ENCODE measurements around the gene PCSK4.
"Not testable (repeated sequence)": the region's sequence is repeated elsewhere in the genome, so short reads cannot be mapped to it uniquely, and the experiment has no call there.

Gene PCSK4

DNA sequence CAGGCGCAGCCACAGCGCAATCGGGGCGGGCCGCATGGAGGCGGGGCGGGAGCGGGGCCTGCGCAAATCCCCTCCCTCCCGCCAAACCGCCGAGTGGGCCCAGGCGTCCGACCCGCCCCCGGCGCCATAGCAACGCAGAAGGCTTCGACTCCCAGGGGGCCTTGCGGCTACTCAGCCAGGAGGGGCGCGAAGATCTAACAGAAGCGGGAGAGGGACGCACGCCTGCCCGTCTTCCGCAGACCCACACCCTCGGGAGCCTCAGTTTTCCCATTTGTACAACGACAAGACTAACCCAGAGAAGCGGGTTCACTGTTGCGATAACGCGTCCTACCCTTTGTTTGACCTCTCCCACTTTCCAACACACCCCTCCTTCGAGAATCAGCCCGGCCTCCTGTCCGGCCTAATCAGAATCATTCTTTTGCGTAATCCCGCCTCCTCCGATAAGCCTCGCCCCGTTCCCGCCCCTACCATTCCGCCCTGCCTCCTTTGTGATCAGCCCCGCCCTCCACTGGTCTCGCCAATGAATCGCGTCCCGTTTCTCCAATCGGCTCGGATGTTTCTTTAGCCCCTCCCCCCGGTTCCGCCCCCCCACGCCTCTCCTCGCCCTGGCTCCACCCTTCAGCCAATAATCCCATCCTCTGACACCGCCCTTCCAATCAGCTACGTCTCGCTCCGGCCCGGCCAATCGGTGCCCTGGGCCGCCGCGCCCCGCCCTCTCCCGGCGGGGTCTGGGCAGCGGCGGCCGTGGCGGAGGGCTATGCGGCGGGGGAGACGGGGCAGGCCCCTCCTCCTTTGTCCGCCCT, at the start of gene PCSK4:
TSS of gene PCSK4 (minus strand) at position 40 of the 803 bp plus-strand sequence. CDS start at position 36, 4 bp downstream.
- DNase-seq: peak; percentile 92

DNA sequence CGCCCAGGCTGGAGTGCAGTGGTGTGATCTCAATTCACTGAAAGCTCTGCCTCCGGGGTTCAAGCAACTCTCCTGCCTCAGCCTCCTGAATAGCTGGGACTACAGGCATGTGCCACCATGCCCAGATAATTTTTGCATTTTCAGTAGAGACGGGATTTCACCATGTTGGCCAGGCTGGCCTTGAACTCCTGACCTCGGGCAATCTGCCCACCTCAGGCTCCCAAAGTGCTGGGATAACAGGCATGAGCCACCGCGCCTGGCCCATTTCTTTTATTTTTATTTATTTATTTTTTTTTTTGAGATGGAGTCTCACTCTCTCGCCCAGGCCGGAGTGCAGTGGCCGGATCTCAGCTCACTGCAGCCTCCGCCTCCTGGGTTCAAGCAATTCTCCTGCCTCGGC, 49.6 kb upstream of the PCSK4 start:
- DNase-seq: not testable (repeated sequence)

DNA sequence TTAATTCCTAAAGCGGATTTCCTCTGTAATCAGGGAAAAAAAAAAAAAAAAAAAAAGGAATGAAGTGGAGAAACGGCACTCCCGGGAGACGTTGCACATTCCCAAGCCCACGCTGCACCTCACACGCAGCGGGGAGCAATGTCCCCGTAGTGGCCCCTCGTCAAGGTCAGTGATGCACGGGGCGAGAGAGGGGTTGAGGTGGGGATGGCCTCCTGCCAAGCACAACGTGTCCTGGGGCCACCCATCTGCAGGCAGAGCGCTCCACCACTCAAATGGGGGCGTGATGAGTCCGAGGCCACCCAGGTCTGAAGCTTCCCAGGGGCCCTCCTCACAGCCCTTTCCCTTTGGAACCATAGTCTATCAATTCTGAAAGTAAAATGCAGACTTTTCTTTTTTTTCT, 48.8 kb upstream of the PCSK4 start:
- DNase-seq: no peak

DNA sequence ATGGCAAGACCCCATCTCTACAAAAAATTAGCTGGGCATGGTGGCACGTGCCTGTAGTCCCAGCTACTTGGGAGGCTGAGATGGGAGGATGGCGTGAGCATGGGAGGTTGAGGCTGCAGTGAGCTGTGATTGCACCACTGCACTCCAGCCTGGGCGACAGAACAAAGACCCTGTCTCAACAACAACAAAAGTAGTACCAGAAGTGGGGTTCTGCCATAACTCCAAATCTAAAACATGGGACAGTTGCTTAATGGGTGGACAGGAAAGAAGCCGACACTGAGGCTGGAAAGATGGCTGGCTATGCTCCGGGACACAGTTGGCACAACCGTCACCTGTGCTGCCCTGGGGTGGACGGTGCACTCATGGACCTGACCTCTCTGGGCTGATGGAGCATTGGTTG, 45.5 kb upstream of the PCSK4 start:
- DNase-seq: not testable (repeated sequence)

DNA sequence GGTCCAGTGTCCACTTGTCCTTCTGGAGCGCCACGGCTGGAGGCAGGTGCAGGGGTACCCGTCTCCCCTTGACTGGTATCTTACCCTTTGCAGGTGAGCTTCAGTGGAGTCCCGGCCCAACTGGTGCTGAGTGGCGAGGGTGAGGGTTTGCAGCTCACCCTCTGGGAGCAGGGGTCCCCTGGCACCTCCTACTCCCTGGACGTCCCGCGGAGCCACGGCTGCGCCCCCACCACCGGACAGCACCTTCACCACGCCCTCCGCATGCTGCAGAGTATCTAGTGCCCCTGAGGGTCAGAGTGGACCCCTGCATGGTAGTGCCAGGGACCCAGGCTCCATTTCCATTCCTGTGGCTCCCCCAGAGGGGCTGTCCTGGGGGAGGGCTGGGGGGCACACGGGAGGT, 44.8 kb upstream of the PCSK4 start:
- no peak for DNase-seq

DNA sequence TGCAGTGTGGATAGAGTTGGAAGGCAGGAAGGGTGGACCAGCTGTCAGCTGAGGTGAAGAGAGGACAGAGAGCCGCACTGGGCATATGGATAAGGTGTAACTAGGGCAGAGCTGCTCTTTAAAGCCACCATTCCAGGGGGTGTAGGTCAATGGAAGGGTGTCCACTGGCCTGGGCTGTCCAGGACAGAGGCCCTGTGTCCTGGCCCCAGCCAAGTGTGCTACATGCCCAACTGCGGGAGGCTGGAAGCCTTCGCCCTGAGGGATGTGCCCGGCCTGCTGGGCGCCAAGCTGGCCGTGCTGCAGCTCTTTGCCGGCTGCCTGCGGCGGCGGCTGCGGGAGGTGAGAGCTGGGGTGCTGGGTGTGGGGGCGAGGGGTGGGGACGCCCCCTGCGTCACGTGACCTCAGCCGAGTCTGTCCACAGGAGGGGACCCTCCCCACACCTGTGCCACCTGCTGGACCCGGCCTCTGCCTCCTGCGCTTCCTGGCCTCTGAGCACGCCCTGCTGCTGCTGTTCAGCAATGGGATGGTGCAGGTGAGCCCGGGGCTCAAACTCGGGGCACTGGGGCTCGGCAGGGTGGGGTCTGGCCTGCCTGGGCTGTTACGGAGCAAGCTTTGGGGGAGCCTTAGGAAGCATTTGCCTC, 43.5 kb upstream of the PCSK4 start:
- no peak for DNase-seq

DNA sequence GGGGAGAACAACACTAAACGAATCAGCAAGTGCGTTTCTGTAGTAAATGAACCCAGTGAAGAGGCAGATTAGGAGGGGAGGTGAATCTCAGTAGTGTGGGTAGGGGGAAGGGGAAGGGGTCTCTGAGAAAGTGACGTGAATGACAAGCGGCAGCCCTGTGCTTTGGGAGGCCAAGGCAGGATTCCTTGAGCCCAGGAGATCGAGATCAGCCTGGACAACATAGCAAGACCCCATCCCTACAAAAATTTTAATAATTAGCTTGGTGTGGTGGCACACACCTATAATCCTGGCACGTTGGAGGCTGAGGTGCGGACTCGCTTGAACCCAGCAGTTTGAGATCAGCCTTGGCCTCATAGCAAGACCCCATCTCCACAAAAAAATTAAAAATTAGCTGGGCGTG, 41.9 kb upstream of the PCSK4 start:
- no peak for DNase-seq

DNA sequence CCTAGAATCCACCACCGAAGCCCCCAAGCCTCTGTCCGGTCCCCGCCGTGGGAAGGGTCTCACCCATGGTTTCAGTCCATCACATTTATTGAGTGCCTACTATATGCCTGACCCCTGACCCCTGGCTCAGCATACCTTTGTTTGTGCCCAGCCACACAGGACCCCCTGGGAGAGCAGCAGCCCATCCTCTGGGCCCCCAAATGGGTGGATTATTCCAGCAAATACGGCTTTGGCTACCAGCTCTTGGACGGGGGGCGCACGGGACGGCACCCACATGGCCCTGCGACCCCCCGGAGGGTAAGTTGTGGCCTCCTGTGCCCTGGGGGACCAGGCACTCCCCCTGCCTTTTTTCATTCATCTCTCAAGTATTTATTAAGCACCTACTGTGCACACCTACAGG, 41.4 kb upstream of the PCSK4 start:
- no peak for DNase-seq

DNA sequence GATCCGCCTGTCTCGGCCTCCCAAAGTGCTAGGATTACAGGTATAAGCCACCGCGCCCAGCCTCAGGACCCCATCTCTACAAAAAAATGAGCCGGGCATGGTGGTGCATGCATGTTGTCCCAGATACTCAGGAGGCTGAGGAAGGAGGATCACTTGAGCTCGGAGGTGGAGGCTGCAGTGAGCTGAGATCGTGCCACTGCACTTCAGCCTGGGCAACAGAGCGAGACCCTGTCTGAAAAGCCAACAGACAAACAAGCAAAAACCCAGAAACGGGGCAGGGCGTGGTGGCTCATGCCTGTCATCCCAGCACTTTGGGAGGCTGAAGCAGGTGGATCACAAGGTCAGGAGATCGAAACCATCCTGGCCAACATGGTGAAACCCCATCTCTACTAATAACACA, 40.7 kb upstream of the PCSK4 start:
- not testable (repeated sequence) for DNase-seq

DNA sequence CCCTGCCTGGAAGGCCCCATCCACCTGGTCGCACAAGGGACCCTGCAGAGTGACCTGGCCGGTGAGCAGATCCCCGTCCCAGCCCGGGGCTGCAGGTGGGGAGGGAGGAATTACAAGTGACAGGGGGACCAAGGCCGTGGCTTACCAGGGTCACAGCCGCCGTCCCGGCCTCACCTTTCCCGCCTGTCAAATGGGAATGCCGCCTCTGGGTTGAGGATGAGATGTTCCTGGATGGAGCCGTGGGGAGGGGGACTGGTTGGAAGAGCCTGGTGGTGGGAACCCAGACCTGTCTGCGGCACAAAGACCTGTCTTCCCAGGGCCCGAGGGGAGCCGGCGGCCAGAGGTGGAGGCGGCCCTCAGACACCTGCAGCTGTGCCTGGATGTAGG, 39.3 kb upstream of the PCSK4 start:
- no peak for DNase-seq

DNA sequence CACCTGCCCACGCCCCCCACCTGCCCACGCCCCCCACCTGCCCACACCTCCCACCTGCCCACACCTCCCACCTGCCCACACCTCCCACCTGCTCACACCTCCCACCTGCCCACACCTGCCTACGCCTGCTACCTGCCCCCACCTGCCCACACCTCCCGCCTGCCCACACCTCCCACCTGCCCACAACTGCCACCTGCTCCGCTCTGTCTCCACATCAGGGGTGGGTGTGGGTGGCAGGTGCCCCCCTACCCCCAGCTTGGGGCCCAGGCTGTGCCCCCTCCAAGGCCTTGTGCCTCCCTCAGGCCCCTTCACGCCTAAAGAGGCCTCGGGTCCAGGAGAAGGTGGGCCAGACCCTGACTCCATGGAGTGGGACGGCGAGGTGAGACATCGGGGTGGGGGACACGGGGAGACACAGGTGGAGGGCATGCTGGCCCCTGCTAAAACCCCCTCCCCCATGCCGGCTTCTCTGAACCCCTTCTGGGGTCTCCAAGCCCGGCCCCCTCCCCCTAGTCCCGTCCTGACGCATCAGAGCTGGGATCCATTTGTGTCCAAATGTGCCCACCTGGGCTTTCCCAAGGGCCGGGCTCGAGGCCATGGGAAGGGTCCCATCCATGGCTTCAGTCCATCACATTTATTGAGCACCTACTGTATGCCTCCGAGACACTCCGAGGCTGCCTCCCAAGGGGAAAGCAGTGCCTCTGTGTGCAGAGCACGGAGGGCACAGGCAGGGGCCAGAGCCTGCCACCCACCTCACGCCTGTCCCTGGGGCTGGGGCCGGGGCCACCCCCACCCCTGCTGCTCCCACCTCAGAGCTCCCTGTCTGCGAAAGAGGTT, 38.7 kb upstream of the PCSK4 start:
- no peak for DNase-seq

DNA sequence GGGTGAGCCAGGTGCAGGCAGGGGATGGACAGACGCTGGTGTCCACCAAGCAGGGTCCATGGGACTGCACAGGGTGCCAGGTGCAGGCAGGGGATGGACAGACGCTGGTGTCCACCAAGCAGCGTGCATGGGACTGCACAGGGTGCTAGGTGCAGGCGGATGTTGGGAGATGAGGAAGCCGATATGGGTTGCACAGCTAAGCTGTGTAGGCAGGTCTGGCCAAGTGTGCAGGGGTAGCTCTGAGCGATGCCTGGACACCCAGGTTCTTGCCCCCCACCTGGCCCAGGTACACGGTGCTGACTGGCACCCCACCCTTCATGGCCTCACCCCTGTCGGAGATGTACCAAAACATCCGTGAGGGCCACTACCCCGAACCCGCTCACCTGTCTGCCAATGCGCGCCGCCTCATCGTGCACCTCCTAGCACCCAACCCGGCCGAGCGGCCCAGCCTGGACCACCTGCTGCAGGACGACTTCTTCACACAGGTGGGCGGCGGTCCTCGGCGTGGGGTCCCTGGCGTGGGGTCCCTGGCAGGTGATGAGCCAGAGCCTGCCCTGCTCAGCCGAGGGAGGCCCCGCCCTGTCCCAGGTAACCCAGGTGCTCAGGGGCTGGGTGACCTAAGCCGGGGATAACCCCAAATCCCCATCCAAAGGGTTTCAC, 37.6 kb upstream of the PCSK4 start:
- DNase-seq: no peak

DNA sequence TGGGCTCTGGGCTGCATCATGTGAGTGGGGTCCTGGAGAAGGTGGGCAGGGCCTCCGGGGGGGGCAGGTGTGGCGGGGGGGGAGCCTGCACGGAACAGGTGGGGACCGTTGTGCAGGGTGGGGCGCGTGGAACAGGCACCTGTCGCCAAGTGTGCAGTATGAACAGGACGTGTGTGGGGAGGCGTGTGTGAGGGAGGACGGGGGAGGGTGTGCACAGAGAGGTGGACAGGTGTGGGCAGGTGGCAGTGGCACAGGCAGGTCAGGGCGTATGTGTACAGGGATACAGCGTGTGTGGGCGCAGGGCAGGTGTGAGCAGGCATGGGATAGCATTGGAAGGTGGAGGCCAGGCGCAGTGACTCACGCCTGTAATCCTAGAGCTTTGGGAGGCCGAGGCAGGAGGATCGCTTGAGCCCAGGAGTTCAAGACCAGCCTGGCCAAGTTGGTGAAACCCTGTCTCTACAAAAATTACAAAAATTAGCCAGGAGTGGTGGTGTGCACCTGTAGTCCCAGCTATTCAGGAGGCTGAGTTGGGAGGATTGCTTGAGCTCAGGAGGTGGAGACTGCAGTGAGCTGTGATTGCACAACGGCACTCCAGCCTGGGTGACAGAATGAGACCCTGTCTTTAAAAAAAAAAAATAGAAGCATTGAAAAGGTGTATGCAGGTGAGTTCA, 37.0 kb upstream of the PCSK4 start:
- DNase-seq: no peak

DNA sequence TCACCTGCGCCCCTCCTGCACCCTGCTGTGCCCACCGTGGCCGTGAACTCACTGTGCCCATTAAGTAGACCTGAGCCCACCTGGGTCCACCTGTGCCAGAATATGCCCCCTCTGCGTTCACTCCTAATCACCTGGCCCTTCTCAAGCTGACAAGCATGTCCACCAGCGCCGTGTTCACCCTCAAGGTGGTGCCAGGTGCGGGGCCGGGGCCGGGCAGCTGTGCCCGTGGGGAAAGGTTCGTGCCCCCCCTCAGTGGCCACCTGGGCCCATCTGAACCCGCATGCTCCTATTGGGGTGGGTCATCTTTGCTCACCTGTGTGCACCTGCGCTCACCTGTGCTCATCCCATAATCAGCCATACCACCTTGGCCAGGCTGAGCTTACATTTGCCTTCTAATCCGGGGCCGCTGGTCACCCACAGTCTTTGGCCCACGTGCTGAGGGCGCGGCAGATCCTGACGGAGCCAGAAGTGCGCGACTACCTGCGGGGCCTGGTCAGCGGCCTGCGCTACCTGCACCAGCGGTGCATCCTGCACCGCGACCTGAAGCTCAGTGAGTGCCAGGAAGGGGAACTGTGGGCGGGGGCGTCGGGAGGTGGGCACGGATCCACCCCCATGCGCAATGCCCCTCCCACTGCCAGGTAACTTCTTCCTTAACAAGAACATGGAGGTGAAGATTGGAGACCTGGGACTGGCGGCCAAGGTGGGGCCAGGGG, 36.1 kb upstream of the PCSK4 start:
- no peak for DNase-seq

DNA sequence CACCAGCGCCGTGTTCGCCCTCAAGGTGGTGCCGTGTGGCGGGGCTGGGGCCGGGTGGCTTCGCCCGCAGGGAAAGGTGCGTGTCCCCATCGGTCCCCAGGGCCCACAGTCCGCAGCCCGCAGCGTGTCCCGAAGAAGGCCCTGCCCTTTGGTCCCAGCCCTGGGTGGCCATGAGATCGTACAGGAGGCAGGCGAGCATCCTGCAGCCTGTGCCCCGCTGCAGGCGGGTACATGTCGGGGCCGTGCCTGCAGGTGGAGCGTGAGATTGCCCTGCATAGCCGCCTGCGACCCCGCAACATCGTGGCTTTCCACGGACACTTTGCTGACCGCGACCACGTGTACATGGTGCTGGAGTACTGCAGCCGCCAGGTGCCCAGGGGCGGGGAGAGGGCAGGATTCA, 35.2 kb upstream of the PCSK4 start:
- no peak for DNase-seq

DNA sequence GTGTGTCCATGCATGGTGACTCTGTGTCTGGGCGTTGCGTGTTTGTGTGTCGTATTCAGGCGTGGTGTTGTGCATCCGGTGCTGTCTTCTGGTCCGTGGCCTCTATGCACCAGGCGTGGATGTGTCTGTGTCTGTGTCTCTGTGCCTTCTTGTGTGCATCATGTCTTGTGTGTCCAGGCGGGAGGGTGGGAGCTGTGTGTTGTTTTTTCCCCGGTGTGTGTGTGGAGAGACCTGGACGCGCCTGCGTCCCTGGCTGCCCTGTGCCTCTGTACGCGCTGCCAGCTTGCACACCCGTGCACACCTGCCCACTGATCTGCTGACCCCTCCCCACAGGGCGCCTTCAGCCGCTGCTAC, 34.8 kb upstream of the PCSK4 start:
- no peak for DNase-seq

DNA sequence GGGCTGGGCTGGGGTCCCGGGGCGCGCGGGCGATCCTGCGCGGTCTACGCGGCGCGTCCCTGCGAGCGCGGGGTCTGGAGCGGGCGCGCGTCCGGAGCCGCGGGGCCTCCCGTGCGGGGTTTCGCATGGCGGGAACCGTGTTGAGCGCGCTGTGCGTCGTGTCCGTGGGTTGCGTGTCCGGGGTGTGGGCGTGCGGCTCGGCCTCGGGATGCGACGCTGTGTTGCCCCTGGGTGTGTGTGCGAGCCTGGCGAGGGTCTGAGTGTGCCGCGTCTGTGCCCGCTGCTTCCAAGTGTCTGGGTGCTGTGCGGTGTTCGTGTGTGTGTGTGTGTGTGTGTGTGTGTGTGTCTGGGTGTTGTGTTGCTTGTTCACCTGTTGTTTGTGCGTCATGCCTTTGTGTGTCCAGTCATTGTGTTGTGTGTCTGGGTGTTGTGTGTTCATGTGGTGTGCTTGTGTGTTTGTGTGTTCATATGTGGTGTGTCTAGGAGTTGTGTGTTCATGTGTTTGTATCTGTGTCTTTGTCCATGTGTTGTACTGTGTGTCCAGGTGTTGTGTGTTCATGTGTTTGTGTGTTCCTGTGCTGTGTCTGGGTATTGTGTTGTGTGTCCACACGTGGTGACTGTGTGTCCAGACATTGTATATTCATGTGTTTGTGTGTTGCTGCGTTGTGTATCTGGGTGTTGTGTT, 34.3 kb upstream of the PCSK4 start:
- no peak for DNase-seq

DNA sequence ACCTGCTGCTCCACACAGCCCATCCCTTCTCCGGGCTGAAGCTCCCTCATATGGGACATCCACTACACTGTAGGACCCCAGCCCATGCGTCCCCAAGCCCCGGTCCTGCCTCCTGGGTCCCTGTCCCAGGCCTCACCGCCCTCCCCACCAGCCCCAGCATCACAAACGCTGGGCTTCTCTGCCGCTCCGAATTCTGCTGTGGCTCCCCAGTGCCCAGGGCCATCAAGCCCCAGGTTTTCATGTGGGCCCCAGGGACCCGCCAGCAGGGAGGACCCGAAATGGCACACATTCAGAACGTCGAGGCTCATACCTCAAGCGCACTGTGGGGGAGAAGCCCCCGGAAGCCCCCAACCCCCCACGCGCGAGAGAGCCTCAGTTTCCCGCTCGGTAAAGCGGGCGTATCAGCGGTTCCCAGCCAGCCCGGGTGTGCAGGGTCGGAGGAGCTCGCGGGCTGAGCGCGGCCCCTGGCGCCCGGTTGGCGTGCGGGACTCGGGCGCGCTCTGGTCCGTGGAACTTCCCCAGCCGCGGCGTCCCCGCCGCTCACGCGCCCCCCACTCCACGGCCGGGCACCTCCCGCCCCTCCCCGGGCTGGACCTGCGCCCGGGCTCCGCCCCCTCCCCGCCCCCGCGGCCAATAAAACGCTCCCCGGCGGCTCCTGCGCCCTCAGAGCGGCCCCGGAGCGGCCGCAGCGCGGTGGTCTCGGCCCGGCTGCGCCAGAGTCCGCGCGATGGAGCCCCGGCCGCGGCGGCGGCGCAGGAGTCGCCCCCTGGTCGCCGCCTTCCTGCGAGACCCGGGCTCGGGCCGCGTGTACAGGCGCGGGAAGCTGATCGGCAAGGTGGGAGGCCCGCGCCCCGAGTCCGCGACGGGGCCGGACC, 33.5 kb upstream of the PCSK4 start, which contains the start of gene PLK5:
TSS of gene PLK5 (plus strand) at position 666 of the 875 bp plus-strand sequence. CDS start 2,920 bp downstream, outside the sequence.
- no peak for DNase-seq

DNA sequence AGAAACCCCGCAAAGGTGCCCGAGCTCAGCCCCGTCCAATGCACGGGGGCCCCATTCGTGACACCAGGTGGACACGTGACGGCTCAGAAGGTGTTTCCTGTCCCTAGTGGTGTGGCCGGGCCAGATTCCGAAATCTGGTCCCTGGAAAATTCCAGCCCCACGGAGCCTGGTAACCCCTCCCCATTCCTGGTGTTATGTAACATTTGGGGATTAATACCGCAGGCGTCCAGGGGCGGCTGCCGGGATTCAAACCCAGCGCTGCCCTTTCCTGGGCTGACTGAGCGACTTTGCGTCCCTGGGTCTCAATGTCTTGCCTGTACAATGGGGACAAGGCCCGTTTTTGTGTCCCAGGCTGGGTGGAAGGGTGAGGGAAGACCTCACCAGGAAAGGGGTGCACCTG, 32.7 kb upstream of the PCSK4 start:
- no peak for DNase-seq

DNA sequence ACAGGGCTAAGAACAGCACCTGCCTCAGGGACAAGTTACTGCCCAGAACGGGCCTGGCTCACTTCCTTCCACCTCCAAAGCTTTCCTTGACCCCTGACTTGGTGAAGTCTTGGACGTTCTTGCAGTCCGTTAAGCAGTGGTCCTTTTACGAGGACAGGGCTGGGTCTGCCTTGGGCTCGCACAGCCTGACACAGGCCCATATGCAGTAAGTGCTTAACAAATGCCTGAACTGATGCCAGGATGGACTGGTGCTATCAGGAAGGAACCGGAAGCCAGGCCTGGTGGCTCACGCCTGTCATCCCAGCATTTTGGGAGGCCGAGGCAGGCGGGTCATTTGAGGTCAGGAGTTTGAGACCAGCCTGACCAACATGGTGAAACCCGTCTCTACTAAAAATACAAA, 31.9 kb upstream of the PCSK4 start:
- no peak for DNase-seq

All from NCI-H2029 treated with DMSO at 0.1 percent for 48 hours (cell line).